ENCODE measurements around the gene TUBAL3. TPM values are rescaled to one million over a fixed set of nuclear protein-coding genes. Genes with fewer than 3 reads are reported as not detected.
"Not testable (repeated sequence)": the region's sequence is repeated elsewhere in the genome, so short reads cannot be mapped to it uniquely, and the experiment has no call there.

Gene TUBAL3
- total RNA-seq, 4 donors from 2014 or later: 0.40 to 78.1 (median 49.0) TPM

GRCh38 chr10:5390607-5391205, 13.9 kb downstream of the TUBAL3 start:
- H3K4me3 ChIP-seq: no peak overlapping the region
- intact Hi-C loops (cut with DNase I; ENCODE audit: low total_unique reads) (no loop called here), in situ Hi-C loops (cut with MboI; ENCODE audit: low pct_ligation_motif_present in 1 of 4, low pct_unique_long_range_greater_than_20kb in 1 of 4, low sequenced_read_pairs in 3 of 4) (loop anchor here in 1 of 4 donors (25.0 kb wide), 1 partner anchor 553 kb away; the partner anchor contains the start of gene AKR1E2)
- DNase-seq: no peak
- TF ChIP-seq EP300 (IDR thresholded peaks at IDR 0.05; ENCODE audit: low read depth) (no peak), POLR2A (IDR thresholded peaks at IDR 0.05) (no peak), POLR2AphosphoS5 (IDR thresholded peaks at IDR 0.05) (no peak), CTCF (IDR thresholded peaks at IDR 0.05) (no peak)
- no peaks in the 10 kb centered on the region for H3K4me1 ChIP-seq
- H3K36me3 ChIP-seq: no peaks in the 10 kb centered on the region
- peaks cover 19 to 22% of the 10 kb centered on the region in 2 donors for H3K9me3 ChIP-seq
- H3K27ac ChIP-seq: no peak overlapping the region
- H3K27me3 ChIP-seq: no peaks in the 10 kb centered on the region
- 88 to 95% methylated on average over 1 of the region's 1 CpG for whole genome bisulfite sequencing, 2 donors (ENCODE audit: low coverage in 1 of 2)

DNA sequence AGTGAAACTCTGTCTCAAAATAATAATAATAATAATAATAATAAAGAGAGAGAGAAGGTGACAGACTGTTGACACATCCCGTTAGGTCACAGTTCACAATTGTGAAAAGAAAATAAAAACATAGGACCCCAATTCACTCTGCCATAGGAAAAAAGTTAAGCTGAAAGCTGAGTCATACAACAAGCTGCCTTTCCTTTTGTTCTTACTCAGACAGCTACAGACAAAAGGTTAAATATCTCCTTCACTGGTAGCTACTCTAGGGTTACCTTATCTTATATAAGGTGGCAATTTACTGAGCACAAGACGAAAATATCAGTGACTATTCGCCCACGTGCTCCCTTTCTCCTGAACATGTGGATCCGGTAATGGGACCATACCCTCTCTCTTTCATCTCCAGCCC, 17.5 kb downstream of the TUBAL3 start:
- TF ChIP-seq EP300 (IDR thresholded peaks at IDR 0.05; ENCODE audit: low read depth) (no peak), CTCF (IDR thresholded peaks at IDR 0.05) (no peak), POLR2AphosphoS5 (IDR thresholded peaks at IDR 0.05) (no peak), POLR2A (IDR thresholded peaks at IDR 0.05) (no peak)
- Histone ChIP-seq H3K4me3 (no peak overlapping the region), H3K27ac (no peak overlapping the region), H3K27me3 (no peaks in the 10 kb centered on the region), H3K9me3 (peaks cover 19 to 22% of the 10 kb centered on the region in 2 donors), H3K36me3 (no peaks in the 10 kb centered on the region), H3K4me1 (no peaks in the 10 kb centered on the region)
- DNase-seq: no peak
- in situ Hi-C loops (cut with MboI; ENCODE audit: low pct_ligation_motif_present in 1 of 4, low pct_unique_long_range_greater_than_20kb in 1 of 4, low sequenced_read_pairs in 3 of 4) (loop anchor here (10.0 to 25.0 kb wide), 2 partner anchors 542 to 550 kb away; partner anchors contain the start of gene AKR1E2 (in 1 of the 4)), intact Hi-C loops (cut with DNase I; ENCODE audit: low total_unique reads) (no loop called here)
- WGBS, 2 donors (ENCODE audit: low coverage in 1 of 2): 79 to 88% methylated on average over 5 of the region's 5 CpGs

DNA sequence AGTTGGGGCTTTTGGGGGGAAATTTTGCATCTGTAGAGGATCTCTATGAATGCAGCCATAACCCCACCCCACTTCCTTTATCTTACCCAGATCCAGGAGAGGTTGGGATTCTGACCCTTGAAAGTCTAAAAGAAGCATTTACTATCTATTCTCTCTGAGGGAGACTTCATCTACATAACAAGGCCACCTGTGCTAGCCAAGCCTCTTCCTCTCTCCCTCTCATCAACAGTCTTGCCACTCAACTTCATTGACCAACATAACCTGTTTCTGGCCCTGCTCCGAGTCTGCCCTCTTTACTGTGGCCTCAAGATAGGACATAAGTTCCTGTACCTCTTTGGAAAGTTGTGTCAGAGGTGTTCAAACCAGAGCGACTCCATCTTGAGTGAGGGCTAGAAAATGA, 19.4 kb downstream of the TUBAL3 start:
- no peak overlapping the region for H3K27ac ChIP-seq
- no peaks in the 10 kb centered on the region for H3K36me3 ChIP-seq
- H3K4me3 ChIP-seq: no peak overlapping the region
- no peak for TF ChIP-seq POLR2AphosphoS5 (IDR thresholded peaks at IDR 0.05)
- no peak for TF ChIP-seq EP300 (IDR thresholded peaks at IDR 0.05; ENCODE audit: low read depth)
- TF ChIP-seq POLR2A (IDR thresholded peaks at IDR 0.05): no peak
- TF ChIP-seq CTCF (IDR thresholded peaks at IDR 0.05): no peak
- no peak for DNase-seq
- peaks cover 9 to 11% of the 10 kb centered on the region in 2 donors for H3K9me3 ChIP-seq
- H3K27me3 ChIP-seq: no peaks in the 10 kb centered on the region
- intact Hi-C loops (cut with DNase I; ENCODE audit: low total_unique reads): no loop called here
- in situ Hi-C loops (cut with MboI; ENCODE audit: low pct_ligation_motif_present in 1 of 4, low pct_unique_long_range_greater_than_20kb in 1 of 4, low sequenced_read_pairs in 3 of 4): loop anchor here (10.0 to 25.0 kb wide), 2 partner anchors 540 to 548 kb away; partner anchors contain the start of gene AKR1E2 (in 1 of the 4)
- H3K4me1 ChIP-seq: no peaks in the 10 kb centered on the region
- 51 to 90% methylated on average over 2 of the region's 2 CpGs for WGBS, 2 donors (ENCODE audit: low coverage in 1 of 2)

DNA sequence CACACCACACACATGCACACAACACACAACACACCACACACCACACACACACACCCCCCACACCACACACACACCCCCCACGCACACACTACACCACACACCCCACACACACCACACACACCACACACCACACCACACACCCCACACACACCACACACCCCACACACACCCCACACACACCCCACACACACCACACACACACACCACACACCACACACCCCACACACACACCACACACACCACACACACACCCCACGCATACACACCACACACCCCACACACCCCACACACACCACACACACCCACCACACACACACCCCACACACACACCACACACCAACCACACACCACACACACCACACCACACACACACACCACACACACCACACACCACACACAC, 23.4 kb downstream of the TUBAL3 start:
- Histone ChIP-seq H3K9me3 (no peaks in the 10 kb centered on the region), H3K27ac (no peak overlapping the region), H3K27me3 (no peaks in the 10 kb centered on the region), H3K36me3 (no peaks in the 10 kb centered on the region), H3K4me1 (no peaks in the 10 kb centered on the region), H3K4me3 (no peak overlapping the region)
- TF ChIP-seq POLR2A (IDR thresholded peaks at IDR 0.05) (no peak), EP300 (IDR thresholded peaks at IDR 0.05; ENCODE audit: low read depth) (no peak), CTCF (IDR thresholded peaks at IDR 0.05) (no peak), POLR2AphosphoS5 (IDR thresholded peaks at IDR 0.05) (no peak)
- in situ Hi-C loops (cut with MboI; ENCODE audit: low pct_ligation_motif_present in 1 of 4, low pct_unique_long_range_greater_than_20kb in 1 of 4, low sequenced_read_pairs in 3 of 4): loop anchor here (10.0 to 25.0 kb wide), 2 partner anchors 536 to 544 kb away; partner anchors contain the start of gene AKR1E2 (in 1 of the 4)
- no peak for DNase-seq
- 86% methylated on average over 2 of the region's 2 CpGs; no CpG with 5 or more reads in 1 of the 2 donors for WGBS, 2 donors (ENCODE audit: low coverage in 1 of 2)
- intact Hi-C loops (cut with DNase I; ENCODE audit: low total_unique reads): no loop called here

DNA sequence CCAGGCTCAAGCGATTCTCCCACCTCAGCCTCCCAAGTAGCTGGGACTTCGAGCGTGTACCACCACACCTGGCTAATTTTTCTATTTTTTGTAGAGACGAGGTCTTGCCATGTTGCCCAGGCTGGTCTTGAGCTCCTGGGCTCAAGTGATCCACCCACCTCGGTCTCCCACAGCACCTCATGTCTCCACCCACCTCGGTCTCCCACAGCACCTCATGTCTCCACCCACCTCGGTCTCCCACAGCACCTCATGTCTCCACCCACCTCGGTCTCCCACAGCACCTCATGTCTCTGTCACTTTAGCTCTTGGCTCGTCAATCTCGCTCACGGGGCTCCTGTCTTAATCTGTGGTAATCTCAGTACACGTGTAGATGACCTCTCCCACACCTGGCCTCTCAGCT, 24.2 kb downstream of the TUBAL3 start:
- intact Hi-C loops (cut with DNase I; ENCODE audit: low total_unique reads); H3K36me3 ChIP-seq; H3K4me3 ChIP-seq; H3K9me3 ChIP-seq; H3K4me1 ChIP-seq; H3K27me3 ChIP-seq; DNase-seq; H3K27ac ChIP-seq: not testable (repeated sequence)
- in situ Hi-C loops (cut with MboI; ENCODE audit: low pct_ligation_motif_present in 1 of 4, low pct_unique_long_range_greater_than_20kb in 1 of 4, low sequenced_read_pairs in 3 of 4): loop anchor here (10.0 to 25.0 kb wide), 2 partner anchors 536 to 543 kb away; partner anchors contain the start of gene AKR1E2 (in 1 of the 4)
- 89 to 100% methylated on average over 1 to 12 of the region's 12 CpGs for WGBS, 2 donors (ENCODE audit: low coverage in 1 of 2)

- H3K27ac ChIP-seq; H3K4me1 ChIP-seq; H3K4me3 ChIP-seq; H3K27me3 ChIP-seq; H3K9me3 ChIP-seq; H3K36me3 ChIP-seq; DNase-seq; intact Hi-C loops (cut with DNase I; ENCODE audit: low total_unique reads): not testable (repeated sequence)
- in situ Hi-C loops (cut with MboI; ENCODE audit: low pct_ligation_motif_present in 1 of 4, low pct_unique_long_range_greater_than_20kb in 1 of 4, low sequenced_read_pairs in 3 of 4): loop anchor here in 1 of 4 donors (25.0 kb wide), 1 partner anchor 542 kb away; the partner anchor contains the start of gene AKR1E2
- WGBS, 2 donors (ENCODE audit: low coverage in 1 of 2): 92 to 93% methylated on average over 4 to 5 of the region's 5 CpGs
Observed at GRCh38 chr10:5379202-5379601, 25.4 kb downstream of the TUBAL3 start.
